BLaER1 (cell line): ENCODE measurements around the gene MBTD1.
A peak's percentile ranks its signal among the peaks of the same experiment; 100 is the strongest.

Source experiments
- H3K27ac ChIP-seq: shearing (Covaris generic); formaldehyde crosslinking; 2 replicates; pipeline ENCODE4 v1.8.1; 2022
- H3K27me3 ChIP-seq: shearing (Covaris generic); formaldehyde crosslinking; 2 replicates; pipeline ENCODE4 v1.8.1; 2022
- H3K36me3 ChIP-seq: shearing (Covaris generic); formaldehyde crosslinking; 2 replicates; pipeline ENCODE4 v1.8.1; 2022
- H3K4me1 ChIP-seq: shearing (Covaris generic); formaldehyde crosslinking; 2 replicates; pipeline ENCODE4 v1.8.1; 2022
- H3K4me2 ChIP-seq: shearing (Covaris generic); formaldehyde crosslinking; 2 replicates; pipeline ENCODE4 v1.8.1; 2022
- H3K4me3 ChIP-seq: shearing (Covaris generic); formaldehyde crosslinking; 2 replicates; pipeline ENCODE4 v1.8.1; 2022
- H3K9ac ChIP-seq: shearing (Covaris generic); formaldehyde crosslinking; 2 replicates; pipeline ENCODE4 v1.8.1; 2022
- H3K9me3 ChIP-seq: shearing (Covaris generic); formaldehyde crosslinking; 2 replicates; pipeline ENCODE4 v1.8.1; 2022
- H4K20me1 ChIP-seq: shearing (Covaris generic); formaldehyde crosslinking; 2 replicates; pipeline ENCODE4 v1.8.1; 2022
- Cebpa-rat ChIP-seq: shearing (Covaris generic); IDR thresholded peaks from 2 replicates; pipeline ENCODE4 v1.8.1; 2022

MBTD1 gene

DNA sequence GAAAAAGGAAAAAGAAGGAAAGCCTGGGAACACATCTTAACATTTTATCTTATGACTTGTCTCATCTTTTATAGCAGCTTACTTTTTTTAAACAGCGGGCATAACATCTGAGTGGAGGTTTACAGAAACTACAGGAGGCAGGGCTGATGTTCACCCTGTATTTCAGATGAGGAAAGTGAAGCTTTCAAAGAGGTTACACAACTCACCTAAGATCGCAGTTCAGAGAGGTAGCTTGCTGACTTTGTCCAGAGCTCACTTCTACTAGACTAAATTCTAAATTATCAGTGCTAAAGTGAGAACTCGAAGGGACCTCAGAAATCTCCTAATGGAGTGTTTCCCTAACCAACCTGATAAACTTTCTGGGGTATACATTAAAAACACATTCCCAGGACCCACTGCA, 3.7 kb downstream of the MBTD1 start:
- Histone ChIP-seq H3K4me1 (peaks cover 30% of the 10 kb centered on the region), H3K27me3 (no peaks in the 10 kb centered on the region), H3K9ac (no peak overlapping the region), H3K9me3 (peaks cover 5% of the 10 kb centered on the region; the same call in 1 of the 2 replicates), H3K4me2 (no peak overlapping the region), H3K36me3 (peaks cover 56% of the 10 kb centered on the region), H3K27ac (no peak overlapping the region), H4K20me1 (peaks cover 94% of the 10 kb centered on the region), H3K4me3 (no peak overlapping the region)
- TF ChIP-seq Cebpa-rat = no peak

DNA sequence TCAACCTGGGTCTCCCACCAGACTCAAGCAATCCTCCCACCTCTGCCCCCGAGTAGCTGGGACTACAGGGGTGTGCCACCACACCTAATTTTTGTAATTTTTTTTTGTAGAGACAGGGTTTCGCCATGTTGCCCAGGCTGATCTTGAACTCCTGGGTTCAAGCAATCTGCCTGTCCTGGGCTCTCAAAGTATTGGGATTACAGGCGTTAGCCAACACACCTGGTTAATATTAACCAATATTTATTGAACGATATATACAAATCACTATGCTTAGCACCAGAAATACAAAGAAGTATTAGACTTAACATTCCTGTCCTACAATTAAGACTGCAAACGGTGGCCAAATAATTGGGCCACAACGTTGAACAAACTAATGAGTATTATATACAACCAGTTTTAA, 4.2 kb downstream of the MBTD1 start:
- H3K9ac ChIP-seq = no peak overlapping the region
- peaks cover 30% of the 10 kb centered on the region for H3K4me1 ChIP-seq
- no peak overlapping the region for H3K4me3 ChIP-seq
- no peak overlapping the region for H3K27ac ChIP-seq
- peaks cover 90% of the 10 kb centered on the region for H4K20me1 ChIP-seq
- H3K36me3 ChIP-seq = peaks cover 57% of the 10 kb centered on the region
- no peaks in the 10 kb centered on the region for H3K27me3 ChIP-seq
- no peak overlapping the region for H3K4me2 ChIP-seq
- peaks cover 5% of the 10 kb centered on the region; the same call in 1 of the 2 replicates for H3K9me3 ChIP-seq
- no peak for TF ChIP-seq Cebpa-rat

DNA sequence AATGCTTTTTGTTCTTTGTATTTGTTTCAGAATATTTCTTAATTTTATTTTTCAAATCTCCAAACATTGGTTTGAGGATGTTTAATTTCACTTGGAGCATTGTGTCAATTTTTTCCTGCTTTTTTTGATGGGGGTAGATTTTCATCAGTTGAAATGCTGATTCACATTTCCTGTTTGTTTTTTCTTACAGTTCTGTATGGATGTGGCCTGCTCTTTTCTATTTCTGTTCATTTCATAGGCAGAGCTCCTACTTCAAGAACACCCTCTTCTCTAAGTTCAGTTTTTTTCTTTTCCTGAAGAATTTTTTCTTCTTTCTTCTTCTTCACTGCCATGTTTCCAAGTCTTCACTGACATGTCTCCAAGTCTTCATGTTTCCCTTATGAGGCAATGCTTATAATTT, 8.8 kb downstream of the MBTD1 start:
- H3K4me2 ChIP-seq = no peak overlapping the region

DNA sequence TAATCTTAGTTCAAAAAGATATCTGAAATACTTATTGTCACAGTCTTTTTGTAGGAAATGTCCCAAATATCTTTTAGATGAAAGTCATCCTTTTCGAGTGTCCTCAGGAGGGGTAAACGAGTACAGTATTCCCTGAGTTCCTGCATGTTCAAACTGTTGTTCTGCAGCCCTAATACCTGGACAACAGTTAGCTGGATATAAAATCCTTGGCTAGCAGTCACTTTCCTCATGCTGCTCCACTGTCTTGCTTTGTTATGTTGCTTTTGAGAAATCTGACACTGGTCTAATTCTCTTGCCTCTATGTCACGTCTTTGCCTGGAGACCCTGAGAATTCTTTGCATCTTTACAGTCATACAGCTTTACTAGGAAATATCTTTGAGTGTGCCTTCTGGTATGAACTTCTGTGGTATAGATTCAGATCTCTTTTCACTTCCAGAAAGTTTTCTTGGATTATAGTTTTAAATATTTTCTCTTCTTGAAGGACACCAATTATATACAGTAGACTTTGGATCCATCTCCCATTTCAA, 9.5 kb downstream of the MBTD1 start:
- no peak overlapping the region for H3K4me2 ChIP-seq
- no peaks in the 10 kb centered on the region for H3K27me3 ChIP-seq
- no peak overlapping the region for H3K9ac ChIP-seq
- peaks cover 82% of the 10 kb centered on the region for H4K20me1 ChIP-seq
- H3K4me1 ChIP-seq = no peaks in the 10 kb centered on the region
- H3K36me3 ChIP-seq = peaks cover 74% of the 10 kb centered on the region
- peaks cover 5% of the 10 kb centered on the region; the same call in 1 of the 2 replicates for H3K9me3 ChIP-seq
- H3K27ac ChIP-seq = no peak overlapping the region
- TF ChIP-seq Cebpa-rat = no peak
- no peak overlapping the region for H3K4me3 ChIP-seq

More for the DNA sequence above, 8.8 kb downstream of the MBTD1 start:
- H3K9ac ChIP-seq = no peak overlapping the region
- H4K20me1 ChIP-seq = peaks cover 85% of the 10 kb centered on the region
- no peaks in the 10 kb centered on the region for H3K27me3 ChIP-seq
- peaks cover 80% of the 10 kb centered on the region for H3K36me3 ChIP-seq
- no peak for TF ChIP-seq Cebpa-rat
- no peak overlapping the region for H3K4me3 ChIP-seq
- peaks cover 5% of the 10 kb centered on the region; the same call in 1 of the 2 replicates for H3K9me3 ChIP-seq
- H3K27ac ChIP-seq = no peak overlapping the region
- peaks cover under 1% of the 10 kb centered on the region; the same call in 1 of the 2 replicates for H3K4me1 ChIP-seq

DNA sequence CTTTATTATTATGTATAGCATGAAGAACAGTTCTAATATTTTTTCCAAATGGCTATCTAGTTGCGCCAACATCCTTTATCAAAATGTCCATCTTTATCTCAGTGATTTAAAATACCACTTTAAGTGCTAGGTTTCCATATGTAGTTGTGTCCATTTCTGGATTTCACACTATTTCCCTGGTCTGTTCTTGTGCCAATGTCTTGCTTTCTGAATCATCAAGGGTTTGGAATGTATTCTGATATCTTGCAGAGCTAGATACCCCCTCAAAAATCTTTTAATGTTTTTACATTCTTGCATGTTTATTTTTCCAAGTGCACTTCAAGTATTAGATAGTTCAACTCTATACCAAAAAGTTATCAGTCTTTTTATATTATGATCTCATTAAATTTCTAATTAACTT, 14.3 kb downstream of the MBTD1 start:
- Histone ChIP-seq H3K27me3 (no peaks in the 10 kb centered on the region), H3K9ac (no peak overlapping the region), H3K4me2 (no peak overlapping the region), H3K27ac (no peak overlapping the region), H3K4me3 (no peak overlapping the region), H4K20me1 (peaks cover 79% of the 10 kb centered on the region; the same call in 1 of the 2 replicates), H3K9me3 (no peaks in the 10 kb centered on the region), H3K4me1 (no peaks in the 10 kb centered on the region), H3K36me3 (peaks cover 44% of the 10 kb centered on the region; the same call in 1 of the 2 replicates)
- no peak for TF ChIP-seq Cebpa-rat

DNA sequence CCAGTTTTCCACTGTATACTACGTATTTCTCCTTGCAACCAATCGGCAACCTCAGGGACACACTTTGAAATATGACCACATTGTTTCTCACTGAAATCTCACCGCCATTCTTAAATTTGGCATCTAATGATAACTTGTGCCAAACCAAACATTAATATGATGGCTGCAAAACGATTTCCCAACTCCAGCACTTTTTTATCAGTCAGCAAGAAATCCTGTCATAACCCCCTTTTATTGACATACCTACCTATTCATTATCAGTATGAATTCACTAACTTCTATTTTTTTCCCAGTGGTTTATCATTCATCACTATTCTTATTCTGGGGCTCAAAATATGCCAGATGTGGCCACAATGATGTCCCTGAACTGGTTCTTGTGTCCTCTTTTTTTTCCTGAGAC, 15.8 kb downstream of the MBTD1 start:
- Histone ChIP-seq H3K4me1 (peaks cover 6% of the 10 kb centered on the region), H3K9ac (no peak overlapping the region), H3K4me3 (no peak overlapping the region), H3K27ac (no peak overlapping the region), H3K27me3 (no peaks in the 10 kb centered on the region), H3K9me3 (no peaks in the 10 kb centered on the region), H3K4me2 (no peak overlapping the region), H4K20me1 (peaks cover 64% of the 10 kb centered on the region; the same call in 1 of the 2 replicates), H3K36me3 (peaks cover 30% of the 10 kb centered on the region; the same call in 1 of the 2 replicates)
- no peak for TF ChIP-seq Cebpa-rat

DNA sequence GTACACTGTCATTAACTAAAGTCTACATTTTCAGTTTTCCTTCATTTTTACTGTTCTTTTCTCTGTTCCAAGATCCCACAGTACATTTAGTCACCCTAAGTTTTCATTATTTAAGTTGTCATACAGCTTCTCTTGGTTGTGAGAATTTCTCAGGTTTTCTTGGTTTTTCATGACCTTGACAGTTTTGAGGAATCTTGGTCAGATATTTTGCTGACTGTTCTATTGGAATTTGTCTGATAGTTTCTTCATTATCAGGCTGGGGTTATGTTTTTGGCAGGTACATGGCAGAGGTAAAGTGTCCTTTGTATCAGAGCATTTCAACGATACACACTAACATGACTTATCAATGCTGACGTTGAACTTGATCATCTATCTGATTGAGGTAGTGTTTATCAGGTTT, 19.6 kb downstream of the MBTD1 start:
- Histone ChIP-seq H3K27ac (no peak overlapping the region), H3K9ac (no peak overlapping the region), H3K9me3 (peaks cover 11% of the 10 kb centered on the region), H3K4me2 (no peak overlapping the region), H3K27me3 (no peaks in the 10 kb centered on the region), H3K4me3 (no peak overlapping the region), H4K20me1 (peaks cover 56% of the 10 kb centered on the region), H3K36me3 (peaks cover 30% of the 10 kb centered on the region), H3K4me1 (peaks cover 22% of the 10 kb centered on the region)
- no peak for TF ChIP-seq Cebpa-rat

DNA sequence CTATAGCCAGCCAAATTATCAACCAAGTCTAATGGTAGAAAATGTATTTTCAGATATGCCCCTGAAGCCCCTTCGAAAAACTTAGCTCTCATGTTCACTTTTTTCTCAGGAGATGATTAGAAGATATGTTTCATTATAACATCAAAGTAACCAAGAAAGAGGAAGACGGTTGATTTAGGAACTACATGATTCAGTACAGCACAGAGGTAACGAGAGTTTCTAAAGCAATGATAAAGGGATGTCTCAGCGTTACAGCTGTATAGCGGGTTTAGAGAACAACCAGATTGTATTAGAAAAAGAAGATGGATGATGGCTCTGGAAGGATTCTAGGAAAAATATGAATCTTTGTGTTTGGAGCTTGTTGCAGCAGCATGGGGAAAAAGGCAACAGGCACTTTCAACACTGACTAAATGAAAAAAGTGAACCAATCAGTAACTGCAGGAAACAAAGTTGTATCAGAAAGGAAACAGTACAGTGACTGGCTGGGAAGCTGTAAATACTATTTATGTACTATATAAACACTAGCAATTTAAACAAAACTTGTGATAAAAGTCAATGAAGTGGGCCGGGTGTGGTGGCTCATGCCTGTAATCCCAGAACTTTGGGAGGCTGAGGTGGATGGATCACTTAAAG, 21.5 kb downstream of the MBTD1 start:
- TF ChIP-seq Cebpa-rat = no peak
- Histone ChIP-seq H3K27me3 (no peaks in the 10 kb centered on the region), H3K4me2 (peak overlapping the region; percentile 80), H3K4me1 (peaks cover 22% of the 10 kb centered on the region), H3K36me3 (peaks cover 25% of the 10 kb centered on the region), H3K9me3 (peaks cover 15% of the 10 kb centered on the region), H3K9ac (peak overlapping the region; percentile 22; the same call in 1 of the 2 replicates), H3K27ac (peak overlapping the region; percentile 55), H4K20me1 (peaks cover 65% of the 10 kb centered on the region), H3K4me3 (peak overlapping the region; percentile 38; the same call in 1 of the 2 replicates)

DNA sequence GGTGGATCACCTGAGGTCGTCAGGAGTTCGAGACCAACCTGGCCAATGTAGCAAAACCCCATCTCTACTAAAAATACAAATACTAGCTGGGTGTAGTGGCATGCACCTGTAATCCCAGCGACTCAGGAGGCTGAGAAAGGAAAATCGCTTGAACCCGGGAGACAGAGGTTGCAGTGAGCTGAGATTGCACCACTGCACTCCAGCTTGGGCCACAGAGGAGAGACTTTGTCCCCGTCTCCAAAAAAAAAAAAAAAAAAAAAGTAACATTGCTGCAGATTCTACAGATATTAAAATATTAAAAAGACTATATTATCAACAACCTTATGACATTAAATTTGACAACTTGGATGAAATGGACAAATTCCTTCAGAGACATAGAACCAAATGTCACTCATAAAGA, 25.7 kb downstream of the MBTD1 start:
- H3K27ac ChIP-seq = no peak overlapping the region
- peaks cover 15% of the 10 kb centered on the region for H3K9me3 ChIP-seq
- peaks cover 41% of the 10 kb centered on the region for H3K4me1 ChIP-seq
- H3K4me3 ChIP-seq = no peak overlapping the region
- no peak for TF ChIP-seq Cebpa-rat
- H3K36me3 ChIP-seq = peaks cover 30% of the 10 kb centered on the region
- no peaks in the 10 kb centered on the region for H3K27me3 ChIP-seq
- H3K4me2 ChIP-seq = no peak overlapping the region
- peaks cover 79% of the 10 kb centered on the region for H4K20me1 ChIP-seq
- H3K9ac ChIP-seq = no peak overlapping the region

DNA sequence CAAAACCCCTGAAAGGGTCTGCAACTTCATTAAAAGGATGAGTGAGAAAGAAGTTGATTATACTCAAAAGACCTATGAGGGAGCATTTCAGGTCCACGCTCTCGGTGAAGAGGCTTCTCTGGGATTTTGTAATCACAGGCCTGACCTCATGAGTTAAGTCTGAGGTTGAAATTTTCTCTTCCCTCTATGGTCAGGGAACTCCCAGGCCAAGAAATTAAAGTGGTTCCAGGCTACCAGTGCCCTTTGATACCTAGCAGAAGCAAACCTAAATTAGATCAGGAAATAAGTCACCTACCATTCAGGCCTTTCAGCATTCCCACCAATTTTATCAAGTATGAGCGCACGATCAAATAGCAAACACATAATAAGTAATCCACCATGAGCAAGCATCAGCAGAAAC, 27.9 kb downstream of the MBTD1 start:
- Histone ChIP-seq H3K4me2 (no peak overlapping the region), H4K20me1 (peaks cover 85% of the 10 kb centered on the region), H3K4me1 (peaks cover 28% of the 10 kb centered on the region), H3K27ac (no peak overlapping the region), H3K9me3 (peaks cover 15% of the 10 kb centered on the region), H3K9ac (no peak overlapping the region), H3K36me3 (peaks cover 24% of the 10 kb centered on the region), H3K27me3 (no peaks in the 10 kb centered on the region), H3K4me3 (no peak overlapping the region)
- no peak for TF ChIP-seq Cebpa-rat
